NCI-H1930 (cell line): ENCODE data around the gene SLC66A3.

ENCODE experiments used
- DNase-seq, 2 experiments: peaks; one replicate each; lab custom pipeline; 2025; lab: John Stamatoyannopoulos, UW

SLC66A3 gene

GRCh38 chr2:11140492-11140891 is 14.8 kb upstream of the SLC66A3 start:
- no peak for DNase-seq

DNA sequence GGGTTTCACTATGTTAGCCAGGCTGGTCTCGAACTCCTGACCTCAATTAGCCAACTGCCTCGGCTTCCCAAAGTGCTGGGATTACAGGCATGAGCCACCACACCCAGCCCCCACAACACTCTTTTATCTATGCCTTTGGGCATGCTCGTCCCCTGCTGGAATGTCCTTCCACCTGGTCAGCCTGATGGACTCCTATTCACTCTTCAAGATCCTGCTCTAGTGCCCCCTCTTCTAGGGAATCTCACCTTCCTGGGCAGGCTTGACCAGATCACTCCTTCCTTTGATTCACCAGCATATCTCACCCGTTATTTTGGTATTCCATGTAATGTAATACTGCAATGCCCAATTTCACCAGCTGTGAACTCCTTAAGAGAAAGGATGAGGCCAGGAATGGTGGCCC is 13.9 kb upstream of the SLC66A3 start:
- no peak for DNase-seq

- no peak for DNase-seq
Measured at GRCh38 chr2:11142330-11142729, 12.9 kb upstream of the SLC66A3 start.

DNA sequence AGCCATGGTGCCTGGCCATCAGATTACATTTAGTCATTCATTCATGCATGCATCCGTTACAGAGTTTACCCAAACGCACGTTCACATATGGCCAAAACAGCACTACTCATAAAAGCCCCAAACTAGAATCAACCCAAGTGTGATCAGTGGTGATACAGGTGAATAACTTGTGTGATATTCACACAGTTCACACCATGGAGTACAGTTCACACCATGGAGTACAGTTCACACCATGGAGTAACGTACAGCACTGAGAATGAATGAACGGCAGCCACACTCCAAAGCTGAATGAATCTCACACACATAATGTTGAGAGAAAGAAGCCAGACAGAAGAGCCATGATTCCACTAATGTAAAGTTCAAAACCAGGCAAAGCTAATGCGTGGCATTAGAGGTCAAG is 12.3 kb upstream of the SLC66A3 start:
- DNase-seq, result no peak

GRCh38 chr2:11144077-11144737 is 11.1 kb upstream of the SLC66A3 start:
- no peak for DNase-seq

DNA sequence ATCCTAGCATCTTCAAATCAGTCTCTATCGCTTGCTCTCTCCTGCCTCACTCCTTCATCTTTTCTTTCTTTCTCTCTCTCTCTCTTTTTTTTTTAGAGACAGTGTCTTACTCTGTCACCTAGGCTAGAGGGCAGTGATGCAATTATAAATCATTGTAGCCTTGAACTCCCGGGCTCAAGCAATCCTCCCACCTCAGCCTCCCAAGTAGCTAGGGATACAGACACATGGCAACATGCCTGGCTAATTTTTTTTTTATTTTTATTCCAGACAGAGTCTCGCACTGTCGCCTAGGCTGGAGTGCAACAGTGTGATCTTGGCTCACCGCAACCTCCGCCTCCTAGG is 10.6 kb upstream of the SLC66A3 start:
- DNase-seq, result no peak

GRCh38 chr2:11145350-11145749 is 9.9 kb upstream of the SLC66A3 start:
- DNase-seq, result no peak

DNA sequence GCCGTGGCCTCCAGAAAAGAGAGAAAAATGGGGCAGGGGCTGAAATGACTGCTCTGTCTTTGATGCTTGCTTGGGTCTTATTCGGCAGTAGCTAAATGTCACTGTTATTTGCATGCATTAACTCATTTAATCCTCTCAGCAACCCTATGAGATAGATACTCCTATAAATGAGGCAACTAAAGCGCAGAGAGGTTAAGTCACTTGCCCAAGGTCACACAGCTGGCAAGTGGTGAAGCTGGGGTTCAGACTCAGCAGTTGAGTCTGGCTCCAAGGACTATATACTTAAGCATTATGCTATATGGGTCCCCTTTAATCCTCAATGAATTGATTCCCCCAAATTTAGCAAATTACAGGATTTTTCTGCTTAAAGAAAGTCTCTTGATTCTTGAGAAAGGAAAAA is 9.2 kb upstream of the SLC66A3 start:
- no peak for DNase-seq

DNA sequence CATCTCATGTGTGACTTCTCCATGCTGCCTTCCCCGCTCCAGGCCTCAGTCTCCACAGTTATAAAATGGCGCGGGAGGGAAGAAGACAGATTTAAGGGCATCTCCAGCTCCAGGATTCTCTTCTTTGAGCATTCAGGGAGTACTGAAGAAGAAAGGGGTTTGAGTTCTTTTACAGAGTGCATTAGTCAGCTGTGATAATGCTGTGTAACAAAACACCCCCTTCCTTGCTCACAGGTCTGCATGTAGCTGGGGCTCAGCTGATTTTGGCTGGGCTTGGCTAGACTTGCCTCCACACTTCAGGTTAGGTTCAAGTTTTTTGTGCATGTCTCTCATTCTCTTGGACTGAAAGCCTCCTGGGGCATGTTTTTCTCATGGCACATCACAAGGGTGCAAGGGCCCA is 8.0 kb upstream of the SLC66A3 start:
- no peak for DNase-seq

DNA sequence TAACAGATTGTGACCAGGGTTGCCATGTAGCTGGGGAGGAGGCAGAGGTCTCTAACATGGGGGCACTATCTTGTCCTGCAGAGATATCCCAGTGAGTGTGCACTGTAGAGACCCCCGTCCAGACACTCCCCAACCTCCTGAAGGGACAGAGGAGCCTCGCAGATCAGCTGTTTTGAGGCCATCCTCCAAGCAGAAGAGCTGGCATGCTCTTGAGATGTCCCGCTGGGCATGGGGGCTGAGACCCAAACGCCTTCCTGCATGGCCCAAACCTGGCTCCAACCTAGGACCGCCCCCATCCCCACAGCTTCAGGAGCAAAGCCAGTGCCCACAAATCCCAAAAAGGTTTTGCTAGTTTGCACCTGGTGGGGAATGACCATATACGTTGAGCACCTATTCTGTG is 2.7 kb upstream of the SLC66A3 start:
- no peak for DNase-seq

DNA sequence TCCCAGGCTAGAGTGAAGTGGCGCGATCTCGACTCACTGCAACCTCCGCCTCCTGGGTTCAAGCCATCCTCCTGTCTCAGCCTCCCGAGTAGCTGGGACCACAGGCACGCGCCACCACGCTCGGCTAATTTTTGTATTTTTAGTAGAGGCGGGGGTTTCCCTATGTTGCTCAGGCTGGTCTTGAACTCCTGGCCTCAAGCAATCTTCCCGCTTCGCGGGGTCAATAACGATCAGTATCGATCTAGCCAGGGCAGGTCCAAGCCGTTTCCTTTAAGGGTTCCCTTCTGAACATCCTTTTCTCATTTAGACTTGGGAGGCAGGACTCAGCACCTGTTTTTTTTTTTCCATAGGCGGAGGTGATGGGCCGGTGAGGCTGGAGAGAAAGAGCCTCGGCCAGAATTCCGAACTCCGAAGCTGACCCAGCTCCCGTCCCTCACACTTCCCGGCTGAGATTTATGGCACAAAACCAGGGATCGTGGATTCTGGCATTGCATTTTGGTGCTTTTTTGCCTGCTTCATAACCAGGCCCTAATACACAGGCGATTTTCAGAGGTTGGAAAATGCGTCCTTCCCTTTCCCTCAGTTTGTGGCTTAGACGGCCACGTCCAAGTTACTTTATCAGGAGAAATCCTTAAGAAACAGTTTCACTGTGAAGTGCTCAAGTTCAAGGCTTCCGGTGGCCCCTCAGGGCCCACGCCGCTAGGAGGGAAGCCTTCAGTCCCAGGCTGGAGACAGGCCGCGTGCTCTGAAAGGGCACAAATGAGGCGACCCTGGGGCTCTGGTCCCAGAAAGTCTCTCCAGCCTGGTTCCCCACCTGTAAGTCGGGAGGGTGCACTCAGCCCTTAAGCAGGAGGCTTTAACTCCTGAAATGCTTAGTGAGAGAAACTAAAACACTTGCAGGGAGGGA is 998 bp upstream of the SLC66A3 start:
- no peak for DNase-seq

DNA sequence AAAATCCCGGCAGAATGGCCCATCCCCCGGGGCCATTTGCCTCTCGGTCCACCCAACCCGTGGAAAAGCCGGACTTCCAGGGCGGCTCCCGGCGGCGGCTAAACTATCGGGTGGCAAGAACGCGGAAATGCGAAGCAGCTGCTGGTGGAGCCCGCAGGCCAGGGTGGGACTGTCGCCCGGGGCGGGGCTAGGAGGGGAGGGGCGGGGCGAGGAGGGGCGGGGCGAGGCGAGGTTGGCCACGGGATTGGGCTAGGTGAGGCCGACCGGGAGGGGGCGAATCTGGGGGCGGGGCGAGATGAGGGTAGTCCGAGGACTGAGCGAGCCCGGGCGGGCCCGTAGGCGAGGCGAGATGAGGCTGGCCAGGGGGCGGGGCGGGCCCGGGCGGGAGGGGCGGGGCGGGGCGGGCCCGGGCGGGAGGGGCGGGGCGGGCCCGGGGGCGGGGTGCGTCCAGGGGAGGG is 315 bp upstream of the SLC66A3 start:
- DNase-seq, result peak; percentile 90 to 93

GRCh38 chr2:11156396-11157075 is 1.3 kb downstream of the SLC66A3 start:
- no peak for DNase-seq

- DNase-seq, result no peak
Measured at GRCh38 chr2:11157296-11157695, 2.0 kb downstream of the SLC66A3 start.

DNA sequence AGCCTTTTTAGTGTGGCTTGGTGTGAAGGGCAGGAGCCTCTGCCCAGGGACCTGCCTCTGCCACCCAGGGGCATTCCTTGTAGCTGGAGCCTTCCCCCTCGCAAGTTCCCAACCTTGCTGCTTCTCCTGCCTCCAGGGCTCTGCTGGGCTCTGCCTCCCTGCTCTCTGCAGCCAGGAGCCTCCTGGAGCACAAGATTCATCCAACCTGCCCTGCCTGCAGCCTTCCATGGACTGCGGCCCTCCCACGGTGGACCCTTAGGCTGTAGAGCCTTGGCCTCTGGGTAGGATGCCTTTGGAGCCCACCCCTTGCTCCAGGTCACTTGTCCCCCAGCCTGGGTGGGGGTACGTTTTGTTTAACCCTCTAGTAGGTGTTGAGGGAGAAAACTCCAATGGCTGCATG is 2.5 kb downstream of the SLC66A3 start:
- DNase-seq, result no peak

GRCh38 chr2:11158916-11159573 is 3.8 kb downstream of the SLC66A3 start:
- DNase-seq, result no peak

DNA sequence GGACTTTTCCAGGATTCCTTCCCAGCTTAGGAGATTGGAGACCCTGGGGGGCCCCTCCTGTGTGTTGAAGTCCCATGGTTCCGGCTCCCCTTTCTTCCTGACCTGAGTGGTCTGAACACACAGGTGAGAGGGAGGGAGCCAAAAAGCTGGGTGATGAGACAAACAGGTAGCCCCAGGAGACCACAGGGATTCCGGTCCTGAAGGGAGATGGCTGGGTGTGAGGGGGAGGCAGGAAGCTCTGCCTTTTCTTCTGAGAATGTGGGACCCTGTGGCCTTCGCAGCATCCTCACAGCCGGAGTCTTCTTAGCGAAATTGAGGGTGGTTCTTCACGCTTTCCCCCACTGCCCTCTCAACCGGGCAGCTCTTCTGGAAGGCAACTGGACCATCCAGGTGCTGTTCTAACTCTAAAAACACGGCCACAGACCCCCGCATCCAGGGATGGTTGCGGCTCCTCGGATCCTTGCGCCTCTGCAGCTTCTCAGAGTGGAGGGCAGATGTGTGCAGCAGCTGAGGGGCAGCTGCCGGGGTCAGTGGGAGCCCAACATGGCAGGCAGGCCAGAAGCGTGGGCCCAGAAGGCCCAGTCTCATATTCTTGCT is 4.4 kb downstream of the SLC66A3 start:
- no peak for DNase-seq

DNA sequence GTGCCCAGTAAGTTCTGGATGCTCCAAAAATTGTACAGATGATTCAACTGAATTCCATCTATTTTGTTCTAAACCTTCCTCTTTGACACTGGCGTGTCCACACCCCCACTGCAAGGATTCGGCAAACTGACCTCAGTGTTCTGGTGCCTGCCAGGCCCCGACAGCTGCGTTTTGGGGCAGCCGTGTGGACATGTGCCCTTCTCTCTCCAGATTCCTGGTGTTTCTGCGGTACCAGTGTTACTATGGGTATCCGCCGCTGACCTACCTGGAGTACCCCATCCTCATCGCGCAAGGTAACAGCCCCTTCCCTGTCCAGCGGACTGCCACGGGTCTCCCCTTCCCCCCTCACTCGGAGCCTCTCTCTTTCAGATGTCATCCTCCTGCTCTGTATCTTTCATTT is 5.0 kb downstream of the SLC66A3 start:
- DNase-seq, result no peak

- no peak for DNase-seq
Measured at GRCh38 chr2:11160731-11161455, 5.6 kb downstream of the SLC66A3 start.

DNA sequence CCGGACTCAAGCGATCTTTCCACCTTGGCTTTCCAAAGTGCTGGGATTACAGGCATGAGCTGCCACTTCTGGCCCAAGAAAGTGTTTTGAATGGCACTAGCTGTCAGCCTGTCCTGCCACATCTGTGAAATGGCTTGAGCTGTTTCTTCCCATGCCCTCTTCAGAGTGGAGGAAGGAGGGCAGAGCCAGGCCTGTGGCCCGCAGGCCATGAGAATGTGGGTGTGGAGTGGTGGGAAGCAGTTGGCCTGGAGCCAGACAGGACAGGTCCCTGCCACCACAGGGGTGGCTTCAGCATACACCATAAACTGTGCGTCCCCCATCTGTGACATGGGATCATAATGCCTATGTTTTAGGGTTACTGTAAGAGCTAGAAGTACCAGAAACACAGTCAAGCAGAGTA is 6.5 kb downstream of the SLC66A3 start:
- DNase-seq, result no peak
